Psoas muscle (tissue), 8 donors: ENCODE data around the gene RYR1. TPM values are rescaled to one million over a fixed set of nuclear protein-coding genes. Genes with fewer than 3 reads are reported as not detected.
"Not testable (repeated sequence)": the region's sequence is repeated elsewhere in the genome, so short reads cannot be mapped to it uniquely, and the experiment has no call there.

ENCODE experiments used
- ATAC-seq, 4 donors: fragments of 200-7000 bp; cut with Tn5 transposase; one replicate each; pipeline ENCODE4 v1.9.1; 2020; ENCODE audit warnings: moderate library complexity in 3 of 4, mild to moderate bottlenecking in 2 of 4
- DNase-seq, 2 donors: peaks; one replicate each; pipeline ENCODE4 v3.0.0-alpha.2; 2020
- H3K27ac ChIP-seq: fragments of 200-600 bp; one replicate; pipeline ENCODE4 v1.8.0; 2022
- H3K27me3 ChIP-seq, 3 donors: fragments of 200-600 bp in 1 of 3; one replicate each; pipeline versions ENCODE4 v1.6.1 to v1.8.0; 2013 to 2022; ENCODE audit warnings: low read length in 2 of 3, mild to moderate bottlenecking in 2 of 3, moderate library complexity in 1 of 3; ENCODE audit not compliant: insufficient read depth in 3 of 3
- H3K36me3 ChIP-seq, 2 donors: fragments of 200-600 bp in 1 of 2; one replicate each; pipeline versions ENCODE4 v1.6.1 to v1.8.0; 2013 to 2022; ENCODE audit warnings: low read depth in 1 of 2, mild to moderate bottlenecking in 1 of 2, moderate library complexity in 1 of 2; ENCODE audit not compliant: insufficient read depth in 1 of 2
- H3K4me1 ChIP-seq: fragments of 200-600 bp; one replicate; pipeline ENCODE4 v1.8.0; 2022
- H3K4me3 ChIP-seq: fragments of 200-600 bp; one replicate; pipeline ENCODE4 v1.8.0; 2022; ENCODE audit warnings: mild to moderate bottlenecking
- H3K9me3 ChIP-seq: fragments of 200-600 bp; one replicate; pipeline ENCODE4 v1.8.0; 2022
- WGBS, 3 donors: extraction: QIAGEN DNeasy Blood & Tissue Kit; methylation state at CpG; one replicate each; pipeline versions ENCODE4 v1.1.6 to v1.1.7; 2013; 5-methylcytosine and 5-hydroxymethylcytosine counted together
- intact Hi-C, 2 donors: fragments of 100-400 bp; cut with DNase I; formaldehyde crosslinking; loops; one replicate each; pipeline versions ENCODE4 v1.11.0 to v1.14.2; 2022
- polyA plus RNA-seq, 3 donors: library from polyadenylated mRNA; stranded (reverse); fragments of 200-250 nt; gene quantifications; one replicate each; pipeline ENCODE4 v1.2.3, GENCODE V29; 2013
- total RNA-seq, 4 donors: library from RNA; stranded (reverse); fragmentation: NEBNext Ultra II Directional in 2 of 4; extraction: Animal tissue kit (Norgen Biotek cat#: 25700) in 2 of 4; gene quantifications; one replicate each; pipeline versions ENCODE4 v1.2.1 to v1.2.4, GENCODE V29; 2021 to 2023
- TF ChIP-seq, protein P1 (sequence below): fragments of 200-600 bp; IDR thresholded peaks from one replicate; pipeline ENCODE4 v1.8.0; 2022; ENCODE audit warnings: antibody characterized with exemption
- donor health status: healthy with polysubstance abuse.
- donor health status: DM: no; HTN: no; CAD: no; lungs with moderate emphysema.
- donor health status: Bipolar disorder and iron deficiency.
- donor health status: healthy.
- donor health status: DM: yes; HTN: yes; CAD: no.
- donor health status: DM: no; HTN: no; CAD: no.
- donor health status: DM: no; HTN: no; CAD: no.
- donor health status: DM: yes; HTN: yes; CAD: no.

Gene RYR1
- total and polyA plus RNA-seq, 7 donors, result 56.0 to 1,211 (median 572) TPM

DNA sequence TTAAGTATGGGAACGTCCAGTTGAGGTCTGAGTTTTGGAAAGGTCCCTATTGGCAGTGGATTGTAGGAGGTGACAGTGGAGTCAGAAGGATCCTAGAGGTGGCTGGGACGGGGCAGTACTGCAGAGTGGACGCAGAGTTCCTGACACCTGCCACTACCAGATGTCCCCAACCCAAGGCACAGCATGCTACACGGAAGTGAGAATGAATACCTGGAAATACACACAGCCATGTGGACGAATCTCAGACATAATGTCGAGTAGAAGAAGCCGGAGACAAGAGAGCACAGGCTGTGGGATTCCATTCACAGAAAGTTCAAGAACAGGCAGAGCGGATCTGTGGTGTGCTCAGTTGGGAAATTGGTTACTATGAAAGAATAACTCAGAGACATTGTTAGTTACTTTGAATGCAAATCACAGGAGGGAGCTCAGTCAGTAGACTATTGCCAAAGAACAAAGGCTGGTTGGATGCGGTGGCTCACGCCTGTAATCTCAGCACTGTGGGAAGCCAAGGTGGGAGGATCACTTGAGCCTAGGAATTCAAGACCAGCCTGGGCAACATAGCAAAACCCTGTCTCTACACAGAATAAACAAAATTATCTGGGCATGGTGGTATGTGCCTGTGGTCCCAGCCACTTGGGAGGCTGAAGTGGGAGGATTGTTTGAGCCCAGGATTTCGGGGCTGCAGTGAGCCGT lies 37.4 kb downstream of the RYR1 start:
- no peak for ATAC-seq

GRCh38 chr19:38472725-38473124 lies 39.2 kb downstream of the RYR1 start:
- DNase-seq, H3K4me3 ChIP-seq, intact Hi-C loops, H3K27me3 ChIP-seq, H3K9me3 ChIP-seq, ATAC-seq, H3K27ac ChIP-seq: not testable (repeated sequence)
- Histone ChIP-seq H3K36me3 (peaks cover 6 to 99% of the 10 kb centered on the region in 2 donors), H3K4me1 (peaks cover 13% of the 10 kb centered on the region)
- 90 to 95% (median 93%) methylated on average over 4 of the region's 4 CpGs for WGBS, 3 donors

More for the DNA sequence above, 37.4 kb downstream of the RYR1 start:
- H3K27me3 ChIP-seq, result no peaks in the 10 kb centered on the region
- no peak overlapping the region for H3K27ac ChIP-seq
- 53 to 78% (median 63%) methylated on average over 12 of the region's 12 CpGs for WGBS, 3 donors
- TF ChIP-seq, protein P1, sequence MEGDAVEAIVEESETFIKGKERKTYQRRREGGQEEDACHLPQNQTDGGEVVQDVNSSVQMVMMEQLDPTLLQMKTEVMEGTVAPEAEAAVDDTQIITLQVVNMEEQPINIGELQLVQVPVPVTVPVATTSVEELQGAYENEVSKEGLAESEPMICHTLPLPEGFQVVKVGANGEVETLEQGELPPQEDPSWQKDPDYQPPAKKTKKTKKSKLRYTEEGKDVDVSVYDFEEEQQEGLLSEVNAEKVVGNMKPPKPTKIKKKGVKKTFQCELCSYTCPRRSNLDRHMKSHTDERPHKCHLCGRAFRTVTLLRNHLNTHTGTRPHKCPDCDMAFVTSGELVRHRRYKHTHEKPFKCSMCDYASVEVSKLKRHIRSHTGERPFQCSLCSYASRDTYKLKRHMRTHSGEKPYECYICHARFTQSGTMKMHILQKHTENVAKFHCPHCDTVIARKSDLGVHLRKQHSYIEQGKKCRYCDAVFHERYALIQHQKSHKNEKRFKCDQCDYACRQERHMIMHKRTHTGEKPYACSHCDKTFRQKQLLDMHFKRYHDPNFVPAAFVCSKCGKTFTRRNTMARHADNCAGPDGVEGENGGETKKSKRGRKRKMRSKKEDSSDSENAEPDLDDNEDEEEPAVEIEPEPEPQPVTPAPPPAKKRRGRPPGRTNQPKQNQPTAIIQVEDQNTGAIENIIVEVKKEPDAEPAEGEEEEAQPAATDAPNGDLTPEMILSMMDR, result no peak
- H3K9me3 ChIP-seq, result no peaks in the 10 kb centered on the region
- peaks cover 13% of the 10 kb centered on the region for H3K4me1 ChIP-seq
- DNase-seq, result no peak
- peaks cover 6 to 99% of the 10 kb centered on the region in 2 donors for H3K36me3 ChIP-seq
- intact Hi-C loops, result no loop called here
- no peak overlapping the region for H3K4me3 ChIP-seq

GRCh38 chr19:38473201-38473600 lies 39.7 kb downstream of the RYR1 start:
- intact Hi-C loops, result no loop called here
- 88 to 90% (median 89%) methylated on average over 18 to 21 of the region's 21 CpGs for WGBS, 3 donors

DNA sequence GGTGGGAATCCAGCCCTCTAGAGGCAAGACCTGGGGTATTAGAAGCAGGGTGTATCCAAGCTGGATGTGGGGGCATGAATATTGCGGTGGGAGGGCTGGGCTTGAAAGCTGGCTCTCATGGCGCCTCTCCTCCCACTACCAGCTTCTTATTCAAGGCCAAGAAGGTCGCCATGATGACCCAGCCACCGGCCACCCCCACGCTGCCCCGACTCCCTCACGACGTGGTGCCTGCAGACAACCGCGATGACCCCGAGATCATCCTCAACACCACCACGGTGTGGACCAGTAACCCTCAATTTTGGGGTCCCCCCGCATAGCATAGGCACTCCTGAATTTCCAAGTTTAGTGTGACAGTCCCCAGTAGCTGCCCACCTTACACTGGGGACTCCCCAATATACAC lies 41.7 kb downstream of the RYR1 start:
- DNase-seq (no peak), ATAC-seq (no peak)
- TF ChIP-seq, protein P1, result no peak
- H3K4me1 ChIP-seq, result peaks cover 10% of the 10 kb centered on the region
- H3K36me3 ChIP-seq, result peaks cover 6 to 99% of the 10 kb centered on the region in 2 donors
- no peak overlapping the region for H3K27ac ChIP-seq
- no peak overlapping the region for H3K4me3 ChIP-seq
- 86 to 94% (median 87%) methylated on average over 13 of the region's 13 CpGs for WGBS, 3 donors
- intact Hi-C loops, result no loop called here
- H3K9me3 ChIP-seq, result no peaks in the 10 kb centered on the region
- no peaks in the 10 kb centered on the region for H3K27me3 ChIP-seq

More at GRCh38 chr19:38473201-38473600, 39.7 kb downstream of the RYR1 start:
- Histone ChIP-seq H3K4me1 (peaks cover 13% of the 10 kb centered on the region), H3K27me3 (no peaks in the 10 kb centered on the region), H3K4me3 (no peak overlapping the region), H3K9me3 (no peaks in the 10 kb centered on the region), H3K27ac (no peak overlapping the region), H3K36me3 (peaks cover 6 to 99% of the 10 kb centered on the region in 2 donors)
- ATAC-seq, result peak in 1 of 4 donors; percentile 5
- TF ChIP-seq, protein P1, result no peak
- no peak for DNase-seq

- no peaks in the 10 kb centered on the region for H3K9me3 ChIP-seq
- TF ChIP-seq, protein P1, result no peak
- ATAC-seq, result peak in 1 of 4 donors; percentile 9
These were observed 44.9 kb downstream of the RYR1 start for GRCh38 chr19:38478273-38478971.

More at GRCh38 chr19:38478273-38478971, 44.9 kb downstream of the RYR1 start:
- Histone ChIP-seq H3K27me3 (no peaks in the 10 kb centered on the region), H3K27ac (no peak overlapping the region), H3K36me3 (peaks cover 2 to 99% of the 10 kb centered on the region in 2 donors), H3K4me1 (no peaks in the 10 kb centered on the region), H3K4me3 (no peak overlapping the region)
- 77 to 82% (median 80%) methylated on average over 16 of the region's 16 CpGs for WGBS, 3 donors
- DNase-seq, result no peak
- intact Hi-C loops, result no loop called here
